ENCODE results near the gene ADRA1B.

ADRA1B gene

GRCh38 chr5:159915904-159916840 is at the start of gene ADRA1B:
TSS of gene ADRA1B (plus strand) at chr5:159916482. CDS start at chr5:159916906, 424 bp downstream.
- peak in 1 of 2 donors; percentile 13 for DNase-seq (ENCODE audit: low read depth in 2 of 2, low spot score in 1 of 2)

- no peak for DNase-seq (ENCODE audit: low read depth in 2 of 2, low spot score in 1 of 2)
Observed at GRCh38 chr5:159873680-159874079, 42.6 kb upstream of the ADRA1B start.

DNA sequence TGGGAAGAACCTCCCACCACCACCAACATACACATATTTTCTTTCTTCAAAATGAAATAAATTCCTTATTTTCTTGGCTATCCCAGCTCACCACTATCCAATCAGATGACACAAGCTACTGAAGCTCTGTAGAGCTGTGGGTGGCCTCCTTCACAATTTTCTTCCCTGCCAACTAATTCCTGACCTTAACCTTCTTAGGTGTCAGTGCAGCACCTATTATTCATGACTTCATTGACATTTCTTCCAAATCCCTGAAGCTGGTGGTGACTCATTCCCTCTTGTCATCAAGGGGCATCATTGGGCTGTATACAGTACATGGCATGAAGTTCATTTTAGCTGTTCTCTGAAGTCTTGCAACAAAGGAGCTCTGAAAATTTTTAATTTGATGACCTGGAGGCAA is 42.0 kb upstream of the ADRA1B start:
- no peak for DNase-seq (ENCODE audit: low read depth in 2 of 2, low spot score in 1 of 2)

DNA sequence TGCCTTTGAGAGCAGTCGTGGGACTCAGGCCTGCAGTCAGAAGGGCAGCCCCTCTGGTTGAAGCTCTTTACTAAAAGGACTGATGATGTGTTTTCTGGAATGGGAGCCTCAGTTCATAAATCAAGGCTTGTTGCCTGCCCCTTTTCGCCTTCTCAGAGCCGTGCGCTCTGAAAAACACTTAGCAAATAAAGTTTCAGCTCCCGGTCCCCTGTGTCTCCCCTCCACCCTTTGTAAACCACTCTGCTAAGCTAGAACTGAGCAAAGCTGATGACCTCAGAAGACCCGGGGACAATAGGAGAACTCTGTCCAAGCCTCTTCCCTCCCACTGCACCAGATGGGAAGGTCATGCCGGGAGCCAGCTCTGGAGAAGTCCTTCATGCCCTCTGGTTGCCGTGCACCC is 39.3 kb upstream of the ADRA1B start:
- DNase-seq (ENCODE audit: low read depth in 2 of 2, low spot score in 1 of 2), result no peak

GRCh38 chr5:159877894-159878448 is 38.3 kb upstream of the ADRA1B start:
- no peak for DNase-seq (ENCODE audit: low read depth in 2 of 2, low spot score in 1 of 2)

- no peak for DNase-seq (ENCODE audit: low read depth in 2 of 2, low spot score in 1 of 2)
Observed at GRCh38 chr5:159878988-159879471, 37.3 kb upstream of the ADRA1B start.

GRCh38 chr5:159880676-159881075 is 35.6 kb upstream of the ADRA1B start:
- no peak for DNase-seq (ENCODE audit: low read depth in 2 of 2, low spot score in 1 of 2)

- DNase-seq (ENCODE audit: low read depth in 2 of 2, low spot score in 1 of 2), result no peak
Observed at GRCh38 chr5:159881967-159882366, 34.3 kb upstream of the ADRA1B start.

DNA sequence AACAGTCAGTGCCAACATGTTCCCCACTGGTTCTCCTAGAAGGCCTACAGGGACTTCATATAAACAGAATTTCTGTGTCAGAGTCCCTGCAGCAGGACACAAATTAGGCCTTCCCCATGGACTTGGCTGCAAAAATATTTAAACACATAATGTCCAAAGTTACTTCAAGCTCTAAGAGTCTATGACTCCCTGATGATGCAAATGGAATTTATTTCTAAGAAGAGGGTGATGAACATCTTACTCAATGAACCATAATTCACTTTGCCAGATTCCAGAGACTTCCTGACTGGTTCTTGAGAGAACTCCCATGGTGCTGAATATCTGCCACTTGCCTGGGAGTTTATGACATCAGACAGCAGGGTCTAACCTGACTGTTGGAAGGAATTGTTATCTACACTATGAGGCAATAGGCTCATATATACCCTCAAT is 32.7 kb upstream of the ADRA1B start:
- no peak for DNase-seq (ENCODE audit: low read depth in 2 of 2, low spot score in 1 of 2)

DNA sequence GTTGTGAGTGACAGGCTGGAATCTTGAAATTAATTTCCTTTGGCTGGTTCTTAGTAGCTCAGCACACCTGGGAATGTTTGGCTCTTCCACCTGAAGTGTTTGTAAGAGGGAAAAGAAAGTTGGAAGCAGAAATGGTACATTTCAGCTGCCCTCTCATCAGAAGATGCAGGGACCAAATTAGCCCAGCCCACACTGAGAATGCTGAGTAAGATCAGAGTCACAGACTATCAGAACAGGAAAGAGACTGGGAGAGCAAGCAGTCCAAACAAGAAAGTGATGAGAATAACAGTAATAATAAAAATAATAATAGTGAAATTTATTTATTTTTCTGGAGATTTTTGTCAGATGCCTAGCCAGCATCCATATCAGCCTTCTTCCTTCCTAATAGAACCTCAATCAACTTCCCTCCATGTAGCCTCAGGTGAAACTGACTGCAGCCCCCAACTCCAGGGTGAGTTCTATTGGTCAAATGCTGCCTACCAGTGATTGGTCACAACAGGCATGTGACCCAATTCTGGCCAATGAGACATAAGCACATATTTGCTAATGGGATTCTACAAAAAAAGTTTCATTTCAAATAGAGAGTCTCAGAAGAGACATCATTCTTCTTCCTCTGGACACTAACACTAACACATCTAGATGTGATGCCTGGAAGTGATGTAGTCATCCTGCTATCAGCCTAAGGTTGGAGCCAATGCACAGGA is 31.2 kb upstream of the ADRA1B start:
- no peak for DNase-seq (ENCODE audit: low read depth in 2 of 2, low spot score in 1 of 2)

GRCh38 chr5:159886296-159886695 is 30.0 kb upstream of the ADRA1B start:
- no peak for DNase-seq (ENCODE audit: low read depth in 2 of 2, low spot score in 1 of 2)

DNA sequence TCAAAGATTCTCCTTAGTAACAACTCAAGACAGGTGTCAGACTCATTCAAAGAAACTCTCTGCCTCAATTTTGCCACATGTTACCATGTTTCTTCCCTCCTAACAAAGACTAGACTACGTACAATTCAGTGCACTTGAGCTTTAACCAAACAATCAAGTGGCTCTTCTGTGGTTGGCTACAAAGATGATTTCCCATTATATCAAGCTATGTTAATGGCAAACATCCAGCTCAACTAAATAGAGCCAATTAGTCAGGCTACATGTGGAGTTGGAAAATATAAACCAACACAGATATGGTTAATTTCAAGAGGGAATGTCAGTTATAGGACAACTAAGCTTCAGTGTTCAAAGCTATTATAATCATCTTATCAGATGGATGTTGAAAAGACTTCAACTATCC is 29.2 kb upstream of the ADRA1B start:
- no peak for DNase-seq (ENCODE audit: low read depth in 2 of 2, low spot score in 1 of 2)

- DNase-seq (ENCODE audit: low read depth in 2 of 2, low spot score in 1 of 2), result no peak
Observed at GRCh38 chr5:159888860-159889259, 27.4 kb upstream of the ADRA1B start.

- DNase-seq (ENCODE audit: low read depth in 2 of 2, low spot score in 1 of 2), result no peak
Observed at GRCh38 chr5:159890141-159890540, 26.1 kb upstream of the ADRA1B start.

GRCh38 chr5:159891371-159891770 is 24.9 kb upstream of the ADRA1B start:
- DNase-seq (ENCODE audit: low read depth in 2 of 2, low spot score in 1 of 2), result no peak

DNA sequence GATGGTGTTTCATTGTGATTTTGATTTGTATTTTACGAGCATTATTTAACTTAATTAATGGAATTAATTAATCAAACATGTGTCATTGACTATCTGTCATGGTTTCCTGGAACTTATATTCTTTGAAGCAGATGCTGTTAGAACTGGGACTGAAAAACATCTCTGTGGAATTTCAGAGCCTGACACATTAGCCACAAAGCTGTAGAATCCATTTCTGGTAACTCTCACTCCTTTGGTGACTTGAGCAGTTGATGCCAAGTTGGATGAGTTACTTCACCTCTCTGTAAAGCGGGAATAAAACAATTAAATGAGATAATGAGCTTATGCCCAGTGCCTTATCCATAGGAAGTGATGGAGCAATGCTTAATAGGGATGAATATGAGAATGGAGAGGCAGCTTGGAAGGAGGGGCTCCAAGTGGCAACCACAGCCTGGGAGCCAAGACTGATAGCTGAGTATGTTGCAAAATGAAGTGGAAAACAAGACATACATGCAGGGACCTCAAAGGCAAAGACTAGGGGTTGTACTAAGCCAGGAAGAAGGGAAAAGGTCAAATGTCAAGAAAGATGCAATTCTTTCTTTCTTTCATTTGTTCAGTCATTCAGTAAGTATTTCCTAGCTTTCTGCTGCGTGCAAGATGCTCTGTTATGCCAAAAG is 23.1 kb upstream of the ADRA1B start:
- no peak for DNase-seq (ENCODE audit: low read depth in 2 of 2, low spot score in 1 of 2)

DNA sequence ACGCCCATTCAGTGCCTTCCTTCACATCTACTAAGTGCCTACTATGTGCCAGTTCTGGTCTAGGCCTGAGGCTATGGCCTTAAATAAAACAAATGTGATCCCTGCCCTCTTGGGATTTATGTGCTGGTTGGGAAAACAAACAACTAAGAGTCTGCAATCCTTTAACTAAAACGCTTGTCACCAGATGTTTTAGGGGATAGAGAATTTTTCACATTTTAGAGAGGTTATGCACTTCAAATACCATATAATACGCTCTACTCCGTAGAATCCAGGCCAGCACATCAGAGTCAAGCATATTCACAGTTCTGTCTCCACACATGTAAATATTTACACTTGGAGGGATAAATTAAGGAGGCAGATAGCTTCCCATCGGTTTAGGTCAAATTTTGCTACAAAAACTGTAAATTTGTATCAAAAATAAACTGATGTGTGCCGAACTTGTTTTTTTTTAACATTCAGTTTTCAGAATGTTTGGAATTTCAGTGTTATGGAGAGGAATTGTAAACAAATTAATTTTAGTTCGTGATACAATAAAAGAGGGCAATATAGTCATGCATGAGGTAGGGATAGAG is 22.0 kb upstream of the ADRA1B start:
- DNase-seq (ENCODE audit: low read depth in 2 of 2, low spot score in 1 of 2), result no peak

DNA sequence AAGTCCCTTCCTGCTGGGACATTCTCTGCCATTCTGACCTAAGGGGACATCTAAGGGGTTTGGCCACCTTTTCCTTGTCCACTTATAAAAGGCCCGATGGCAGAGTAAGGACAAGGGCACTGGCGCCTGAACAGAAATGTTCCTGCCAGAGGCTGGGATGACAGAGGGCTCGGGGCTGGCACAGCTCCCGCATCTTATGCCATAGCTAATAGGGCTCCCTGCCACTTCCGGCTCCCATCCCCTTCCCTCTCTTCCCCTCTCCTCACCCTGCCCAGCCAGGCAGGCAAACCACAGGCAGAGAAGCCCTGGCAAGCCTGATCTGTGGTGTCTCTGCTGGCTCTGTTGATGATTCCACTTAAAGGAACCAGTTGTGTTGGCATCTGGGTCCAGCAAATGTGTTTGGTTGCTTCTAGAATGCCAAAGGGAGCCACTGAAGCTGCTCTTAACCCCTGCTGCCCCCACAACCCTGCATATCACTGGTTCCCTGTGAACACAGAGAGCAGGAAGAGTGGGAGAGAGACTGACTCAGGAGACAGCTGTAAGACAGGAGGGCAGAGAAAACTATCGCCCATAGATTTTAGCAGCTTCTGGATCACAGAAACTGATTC is 18.4 kb upstream of the ADRA1B start:
- no peak for DNase-seq (ENCODE audit: low read depth in 2 of 2, low spot score in 1 of 2)

DNA sequence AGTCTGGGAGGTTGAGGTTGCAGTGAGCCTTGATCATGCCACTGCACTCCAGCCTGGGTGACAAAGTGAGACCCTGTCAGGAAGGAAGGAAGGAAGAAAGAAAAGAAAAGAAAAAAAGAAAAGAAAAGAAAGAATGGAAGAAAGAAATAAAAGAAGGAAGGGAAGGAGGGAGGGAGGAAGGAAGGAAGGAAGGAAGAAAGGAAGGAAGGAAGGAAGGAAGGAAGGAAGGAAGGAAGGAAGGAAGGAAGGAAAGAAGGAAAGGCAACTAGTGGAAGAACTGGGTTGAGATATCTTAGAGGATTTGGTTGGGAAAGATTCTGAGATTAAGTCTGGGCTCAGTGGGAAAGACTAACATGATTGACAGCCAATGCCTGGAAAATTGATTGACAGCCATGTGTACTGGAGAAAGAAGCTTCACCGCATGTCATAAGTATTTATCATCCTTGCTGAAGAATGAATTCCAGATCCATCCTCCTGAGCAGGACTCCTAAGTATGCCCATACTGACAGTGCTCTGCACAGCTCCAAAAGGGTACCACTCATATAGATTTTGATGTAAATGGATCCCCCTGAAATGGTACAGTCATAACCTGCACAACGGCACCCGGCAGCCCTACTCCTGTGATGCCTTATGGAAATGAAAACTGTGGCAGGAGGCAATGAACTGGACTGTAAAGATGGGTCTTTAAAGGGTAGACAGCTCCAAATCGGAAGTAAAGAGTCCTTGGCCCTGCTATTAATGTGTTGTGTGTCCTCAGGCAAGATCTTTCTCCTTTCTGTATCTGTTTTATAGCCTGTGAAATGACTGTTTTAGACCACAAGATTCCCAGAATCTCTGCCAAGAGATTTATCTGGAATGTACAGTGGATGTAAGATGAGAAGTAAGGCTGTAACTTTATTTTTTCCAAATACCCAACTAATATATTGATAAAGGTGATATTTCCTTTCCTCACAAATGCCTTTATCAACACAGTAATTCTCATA is 16.9 kb upstream of the ADRA1B start:
- no peak for DNase-seq (ENCODE audit: low read depth in 2 of 2, low spot score in 1 of 2)

Measured in stimulated activated CD8-positive, alpha-beta memory T cell treated with anti-CD3 and anti-CD28 coated beads, Interleukin-4, amount 100 ng/mL, for 4 hours (primary cell).